ENCODE measurements around the gene SYT11. TPM values are rescaled to one million over a fixed set of nuclear protein-coding genes. Genes with fewer than 3 reads are reported as not detected.

The SYT11 gene
- total and polyA plus RNA-seq, 9 of the 15 experiments (the other 6 are each of a cell fraction or from before 2014, with no cell fraction given), result 0.05 to 0.18 (median 0.11) TPM

DNA sequence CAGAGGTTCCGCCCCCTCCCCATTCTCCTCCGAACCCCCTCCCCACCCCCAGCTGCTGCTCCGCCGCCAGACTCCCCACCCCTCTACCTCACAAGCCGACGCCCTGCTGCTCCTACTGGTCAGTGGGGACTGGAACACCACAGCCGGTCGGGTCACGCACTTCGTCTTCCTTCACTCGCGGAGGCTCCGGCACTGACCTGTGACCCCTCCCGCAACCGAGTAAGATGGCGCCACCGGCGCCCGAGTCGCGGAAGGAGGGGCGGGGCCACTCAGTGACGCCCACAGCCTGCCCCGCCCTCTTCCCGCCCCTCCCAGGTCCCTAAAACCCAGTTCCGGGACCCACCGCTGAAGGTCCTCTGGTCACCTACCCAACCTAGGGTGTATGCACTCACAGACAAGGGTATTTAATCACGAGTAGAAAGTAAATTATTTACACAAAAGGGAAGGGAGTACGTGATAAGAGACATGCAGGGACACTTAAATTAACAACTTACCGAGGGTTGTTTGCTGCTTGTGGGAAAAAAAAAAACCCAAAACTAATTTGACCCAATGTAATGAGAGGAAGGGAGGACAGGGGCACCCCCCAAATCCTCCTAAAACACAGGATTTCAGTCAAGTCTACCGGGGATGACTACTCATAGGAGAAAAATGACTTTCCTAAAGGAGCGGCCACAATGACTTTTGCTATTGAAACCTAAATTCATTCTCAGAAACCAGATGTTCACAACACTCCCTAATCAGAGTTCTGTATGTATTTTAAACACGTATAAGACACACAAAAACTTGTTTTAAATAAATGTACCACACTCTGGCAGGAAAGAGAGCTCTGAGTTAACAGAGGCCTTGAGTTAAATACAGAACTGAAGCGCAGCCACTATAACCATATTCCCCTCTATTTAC lies 52.0 kb downstream of the SYT11 start, which contains the start of gene RIT1 (continued):
- TF ChIP-seq CREB1 (IDR thresholded peaks at IDR 0.05) (peak; percentile 55; the same call in 1 of the 2 replicates), CREB1 (CRISPR knock-in tag; IDR thresholded peaks at IDR 0.05) (peak; percentile 69; the same call in 1 of the 2 replicates), NR1H2 (CRISPR knock-in tag; IDR thresholded peaks at IDR 0.05) (no peak), PCBP2 (IDR thresholded peaks at IDR 0.05; ENCODE audit: low read depth, low read length, poor library complexity, severe bottlenecking) (no peak), SREBF1 (IDR thresholded peaks at IDR 0.05; ENCODE audit: borderline replicate concordance, low read depth, low read length) (no peak), POLR3G (IDR thresholded peaks at IDR 0.05; ENCODE audit: extremely low read depth, insufficient read length, insufficient replicate concordance) (no peak), CBX8 (IDR thresholded peaks at IDR 0.05; ENCODE audit: borderline replicate concordance, extremely low read depth, low read depth, low read length, poor library complexity, severe bottlenecking) (no peak), ZNF830 (CRISPR knock-in tag; IDR thresholded peaks at IDR 0.05) (no peak), ZNF699 (CRISPR knock-in tag; IDR thresholded peaks at IDR 0.05; ENCODE audit: insufficient replicate concordance) (no peak), KLF13 (tag; IDR thresholded peaks at IDR 0.05; ENCODE audit: borderline replicate concordance, low read depth) (no peak), ZNF778 (CRISPR knock-in tag; IDR thresholded peaks at IDR 0.05) (no peak), GATAD2A (IDR thresholded peaks at IDR 0.05) (no peak)
- TF ChIP-seq, protein P1, sequence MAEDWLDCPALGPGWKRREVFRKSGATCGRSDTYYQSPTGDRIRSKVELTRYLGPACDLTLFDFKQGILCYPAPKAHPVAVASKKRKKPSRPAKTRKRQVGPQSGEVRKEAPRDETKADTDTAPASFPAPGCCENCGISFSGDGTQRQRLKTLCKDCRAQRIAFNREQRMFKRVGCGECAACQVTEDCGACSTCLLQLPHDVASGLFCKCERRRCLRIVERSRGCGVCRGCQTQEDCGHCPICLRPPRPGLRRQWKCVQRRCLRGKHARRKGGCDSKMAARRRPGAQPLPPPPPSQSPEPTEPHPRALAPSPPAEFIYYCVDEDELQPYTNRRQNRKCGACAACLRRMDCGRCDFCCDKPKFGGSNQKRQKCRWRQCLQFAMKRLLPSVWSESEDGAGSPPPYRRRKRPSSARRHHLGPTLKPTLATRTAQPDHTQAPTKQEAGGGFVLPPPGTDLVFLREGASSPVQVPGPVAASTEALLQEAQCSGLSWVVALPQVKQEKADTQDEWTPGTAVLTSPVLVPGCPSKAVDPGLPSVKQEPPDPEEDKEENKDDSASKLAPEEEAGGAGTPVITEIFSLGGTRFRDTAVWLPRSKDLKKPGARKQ (CRISPR knock-in tag; IDR thresholded peaks at IDR 0.05), result no peak
- TF ChIP-seq, protein P2, sequence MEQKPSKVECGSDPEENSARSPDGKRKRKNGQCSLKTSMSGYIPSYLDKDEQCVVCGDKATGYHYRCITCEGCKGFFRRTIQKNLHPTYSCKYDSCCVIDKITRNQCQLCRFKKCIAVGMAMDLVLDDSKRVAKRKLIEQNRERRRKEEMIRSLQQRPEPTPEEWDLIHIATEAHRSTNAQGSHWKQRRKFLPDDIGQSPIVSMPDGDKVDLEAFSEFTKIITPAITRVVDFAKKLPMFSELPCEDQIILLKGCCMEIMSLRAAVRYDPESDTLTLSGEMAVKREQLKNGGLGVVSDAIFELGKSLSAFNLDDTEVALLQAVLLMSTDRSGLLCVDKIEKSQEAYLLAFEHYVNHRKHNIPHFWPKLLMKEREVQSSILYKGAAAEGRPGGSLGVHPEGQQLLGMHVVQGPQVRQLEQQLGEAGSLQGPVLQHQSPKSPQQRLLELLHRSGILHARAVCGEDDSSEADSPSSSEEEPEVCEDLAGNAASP (IDR thresholded peaks at IDR 0.05), result no peak
- TF ChIP-seq, protein P3, sequence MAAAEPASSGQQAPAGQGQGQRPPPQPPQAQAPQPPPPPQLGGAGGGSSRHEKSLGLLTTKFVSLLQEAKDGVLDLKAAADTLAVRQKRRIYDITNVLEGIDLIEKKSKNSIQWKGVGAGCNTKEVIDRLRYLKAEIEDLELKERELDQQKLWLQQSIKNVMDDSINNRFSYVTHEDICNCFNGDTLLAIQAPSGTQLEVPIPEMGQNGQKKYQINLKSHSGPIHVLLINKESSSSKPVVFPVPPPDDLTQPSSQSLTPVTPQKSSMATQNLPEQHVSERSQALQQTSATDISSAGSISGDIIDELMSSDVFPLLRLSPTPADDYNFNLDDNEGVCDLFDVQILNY (CRISPR knock-in tag; IDR thresholded peaks at IDR 0.05), result no peak
- TF ChIP-seq, protein P4, sequence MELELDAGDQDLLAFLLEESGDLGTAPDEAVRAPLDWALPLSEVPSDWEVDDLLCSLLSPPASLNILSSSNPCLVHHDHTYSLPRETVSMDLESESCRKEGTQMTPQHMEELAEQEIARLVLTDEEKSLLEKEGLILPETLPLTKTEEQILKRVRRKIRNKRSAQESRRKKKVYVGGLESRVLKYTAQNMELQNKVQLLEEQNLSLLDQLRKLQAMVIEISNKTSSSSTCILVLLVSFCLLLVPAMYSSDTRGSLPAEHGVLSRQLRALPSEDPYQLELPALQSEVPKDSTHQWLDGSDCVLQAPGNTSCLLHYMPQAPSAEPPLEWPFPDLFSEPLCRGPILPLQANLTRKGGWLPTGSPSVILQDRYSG (tag; conservative IDR thresholded peaks at IDR 0.05; ENCODE audit: low read depth), result no peak
- TF ChIP-seq, protein P5, sequence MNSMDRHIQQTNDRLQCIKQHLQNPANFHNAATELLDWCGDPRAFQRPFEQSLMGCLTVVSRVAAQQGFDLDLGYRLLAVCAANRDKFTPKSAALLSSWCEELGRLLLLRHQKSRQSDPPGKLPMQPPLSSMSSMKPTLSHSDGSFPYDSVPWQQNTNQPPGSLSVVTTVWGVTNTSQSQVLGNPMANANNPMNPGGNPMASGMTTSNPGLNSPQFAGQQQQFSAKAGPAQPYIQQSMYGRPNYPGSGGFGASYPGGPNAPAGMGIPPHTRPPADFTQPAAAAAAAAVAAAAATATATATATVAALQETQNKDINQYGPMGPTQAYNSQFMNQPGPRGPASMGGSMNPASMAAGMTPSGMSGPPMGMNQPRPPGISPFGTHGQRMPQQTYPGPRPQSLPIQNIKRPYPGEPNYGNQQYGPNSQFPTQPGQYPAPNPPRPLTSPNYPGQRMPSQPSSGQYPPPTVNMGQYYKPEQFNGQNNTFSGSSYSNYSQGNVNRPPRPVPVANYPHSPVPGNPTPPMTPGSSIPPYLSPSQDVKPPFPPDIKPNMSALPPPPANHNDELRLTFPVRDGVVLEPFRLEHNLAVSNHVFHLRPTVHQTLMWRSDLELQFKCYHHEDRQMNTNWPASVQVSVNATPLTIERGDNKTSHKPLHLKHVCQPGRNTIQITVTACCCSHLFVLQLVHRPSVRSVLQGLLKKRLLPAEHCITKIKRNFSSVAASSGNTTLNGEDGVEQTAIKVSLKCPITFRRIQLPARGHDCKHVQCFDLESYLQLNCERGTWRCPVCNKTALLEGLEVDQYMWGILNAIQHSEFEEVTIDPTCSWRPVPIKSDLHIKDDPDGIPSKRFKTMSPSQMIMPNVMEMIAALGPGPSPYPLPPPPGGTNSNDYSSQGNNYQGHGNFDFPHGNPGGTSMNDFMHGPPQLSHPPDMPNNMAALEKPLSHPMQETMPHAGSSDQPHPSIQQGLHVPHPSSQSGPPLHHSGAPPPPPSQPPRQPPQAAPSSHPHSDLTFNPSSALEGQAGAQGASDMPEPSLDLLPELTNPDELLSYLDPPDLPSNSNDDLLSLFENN (IDR thresholded peaks at IDR 0.05; ENCODE audit: low read depth in 2 of 2, low read length in 2 of 2), result 0 out of 4 replicates have a peak, but pooled peaks of 1 of the 2 experiments have one; percentile 16
